ENCODE results near the gene BAIAP2.

Gene BAIAP2

DNA sequence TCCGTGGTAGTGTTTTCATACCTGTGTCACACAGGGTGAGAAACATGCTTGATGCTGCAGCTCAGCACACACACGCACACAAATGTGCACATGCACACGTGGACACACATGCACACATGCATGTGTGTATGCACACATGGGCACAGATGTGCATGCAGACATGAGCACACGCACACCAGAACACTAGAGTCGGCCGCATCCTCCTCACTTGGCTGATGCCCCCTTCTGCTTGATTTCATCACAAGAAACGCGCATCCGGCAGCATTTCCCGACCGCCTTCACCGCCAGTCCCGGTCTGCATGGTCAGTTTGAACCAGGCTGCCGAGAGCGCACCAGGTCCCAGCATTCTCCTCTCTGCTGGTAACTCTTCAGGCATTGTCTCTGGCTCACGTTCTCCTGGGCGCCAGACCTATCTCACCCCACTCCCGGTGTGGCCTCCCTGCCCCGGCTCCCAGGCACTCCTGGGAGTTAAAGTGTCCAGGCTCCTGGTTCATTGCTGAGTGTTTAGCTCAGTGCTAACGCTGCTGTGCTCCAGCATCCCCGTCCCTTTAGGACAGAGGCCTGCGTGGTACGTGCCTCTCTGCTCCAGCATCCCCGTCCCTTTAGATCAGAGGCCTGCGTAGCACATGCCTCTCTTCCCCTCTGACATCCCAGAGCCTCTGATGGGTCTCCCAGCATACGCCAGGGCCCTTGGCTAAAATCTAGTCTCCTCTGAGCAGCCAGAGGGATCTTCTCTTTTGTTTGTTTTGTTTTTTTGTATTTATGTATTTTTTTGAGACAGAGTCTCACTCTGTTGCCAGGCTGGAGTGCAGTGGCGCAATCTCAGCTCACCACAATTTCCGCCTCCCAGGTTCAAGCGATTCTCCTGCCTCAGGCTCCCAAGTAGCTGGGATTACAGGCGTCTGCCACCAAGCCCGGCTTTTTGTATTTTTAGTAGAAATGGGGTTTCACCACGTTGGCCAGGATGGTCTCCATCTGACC lies 16.0 kb downstream of the BAIAP2 start:
- DNase-seq: no peak

- DNase-seq: no peak
These were observed 17.4 kb downstream of the BAIAP2 start for GRCh38 chr17:81052199-81052997.

- peak in 13 of 51 donors; percentile 18 to 60 (median 35) for DNase-seq
These were observed 18.4 kb downstream of the BAIAP2 start for GRCh38 chr17:81053041-81053970.

GRCh38 chr17:81054308-81054707 lies 19.4 kb downstream of the BAIAP2 start:
- no peak for DNase-seq

- DNase-seq: no peak
These were observed 20.0 kb downstream of the BAIAP2 start for GRCh38 chr17:81054881-81055370.

- DNase-seq: no peak
These were observed 21.4 kb downstream of the BAIAP2 start for GRCh38 chr17:81056312-81056711.

DNA sequence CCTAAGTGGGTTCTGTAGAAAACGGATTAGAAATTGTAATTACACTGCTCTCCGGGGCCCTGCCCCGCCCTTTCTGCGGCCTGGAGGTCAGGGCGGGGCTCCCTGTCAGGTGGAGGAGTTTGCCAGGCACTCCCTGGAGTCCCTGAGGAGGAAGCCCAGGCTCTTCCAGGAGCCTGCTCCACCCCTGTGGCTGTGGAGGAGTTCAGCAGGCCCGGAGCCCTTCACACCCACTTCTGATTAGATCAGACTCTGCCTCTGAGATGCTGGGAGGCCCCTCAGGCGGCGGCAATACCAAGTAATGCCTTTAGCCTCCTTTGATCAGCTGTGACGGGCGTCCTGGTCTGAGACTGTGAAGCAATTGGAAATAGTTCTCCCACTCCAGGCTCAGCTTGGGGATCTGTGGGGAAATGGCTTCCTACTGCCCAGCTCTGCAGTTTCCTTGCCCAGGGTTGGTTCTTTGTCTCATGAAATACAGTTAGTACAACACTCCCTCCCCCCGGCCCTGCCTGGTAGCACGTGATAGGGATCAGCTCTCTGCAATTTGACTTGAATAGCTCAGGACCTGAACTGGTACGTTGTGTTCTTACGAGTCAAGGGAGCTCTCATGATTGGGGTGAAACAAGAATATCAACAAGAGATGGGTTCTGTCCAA lies 22.3 kb downstream of the BAIAP2 start:
- peak in 22 of 51 donors; percentile 15 to 81 (median 39) for DNase-seq

DNA sequence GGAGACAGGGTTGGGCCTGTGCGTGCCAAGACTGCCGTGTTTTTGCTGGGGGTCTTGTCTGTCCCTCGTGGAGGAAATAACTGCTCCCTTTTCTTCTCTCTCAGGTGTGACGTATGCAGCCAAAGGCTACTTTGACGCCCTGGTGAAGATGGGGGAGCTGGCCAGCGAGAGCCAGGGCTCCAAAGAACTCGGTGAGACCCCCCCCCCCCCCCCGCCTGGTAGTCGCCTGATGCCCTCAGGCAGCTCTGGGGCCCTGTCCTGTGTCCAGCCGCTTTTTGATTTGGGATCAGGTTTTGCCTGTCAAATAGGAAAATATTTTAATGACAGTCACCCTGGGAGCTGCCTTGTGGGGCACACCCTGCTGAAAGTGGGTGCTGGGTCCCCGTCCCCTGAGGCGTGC lies 22.8 kb downstream of the BAIAP2 start:
- no peak for DNase-seq

GRCh38 chr17:81058263-81058871 lies 23.4 kb downstream of the BAIAP2 start:
- DNase-seq: no peak

DNA sequence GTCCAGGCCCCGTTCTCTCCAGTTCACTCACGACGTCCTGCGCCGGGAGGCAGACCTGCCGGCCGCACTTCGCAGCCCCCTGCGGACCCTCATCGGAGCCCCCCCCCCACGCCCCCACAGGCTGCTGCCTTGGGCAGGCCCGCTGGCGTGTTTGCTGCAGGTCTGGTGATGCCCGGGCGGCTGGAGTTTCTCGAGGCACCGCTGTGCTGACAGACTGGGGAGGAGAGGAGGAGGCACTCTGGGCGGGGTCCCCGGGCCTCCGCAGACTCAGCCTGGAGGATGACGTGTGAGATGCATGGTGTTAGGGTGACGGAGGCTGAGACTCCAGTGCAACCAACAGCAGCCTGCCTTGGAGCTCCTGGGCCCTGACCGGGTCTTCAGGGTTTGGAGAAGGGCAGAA lies 24.1 kb downstream of the BAIAP2 start:
- DNase-seq: peak in 2 of 51 donors; percentile 22 to 25

DNA sequence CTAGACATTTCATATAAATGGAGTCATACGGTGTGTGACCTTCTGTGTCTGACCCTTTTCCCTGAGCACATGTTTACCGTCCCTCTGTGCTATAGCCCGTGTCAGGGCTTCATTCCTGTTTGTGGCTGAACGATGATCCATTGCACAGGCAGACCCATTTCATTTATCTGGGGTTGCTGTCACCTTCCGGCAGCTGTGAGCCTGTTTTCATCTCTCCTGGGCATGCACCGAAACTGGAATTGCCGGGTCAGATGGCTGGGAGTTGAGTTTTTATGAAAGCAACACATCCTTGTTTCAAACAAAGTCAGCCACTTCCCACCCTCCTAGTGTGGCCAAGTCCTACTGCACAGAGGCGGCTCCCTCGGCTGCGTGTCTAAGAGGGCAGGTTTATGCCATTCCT lies 25.5 kb downstream of the BAIAP2 start:
- no peak for DNase-seq

DNA sequence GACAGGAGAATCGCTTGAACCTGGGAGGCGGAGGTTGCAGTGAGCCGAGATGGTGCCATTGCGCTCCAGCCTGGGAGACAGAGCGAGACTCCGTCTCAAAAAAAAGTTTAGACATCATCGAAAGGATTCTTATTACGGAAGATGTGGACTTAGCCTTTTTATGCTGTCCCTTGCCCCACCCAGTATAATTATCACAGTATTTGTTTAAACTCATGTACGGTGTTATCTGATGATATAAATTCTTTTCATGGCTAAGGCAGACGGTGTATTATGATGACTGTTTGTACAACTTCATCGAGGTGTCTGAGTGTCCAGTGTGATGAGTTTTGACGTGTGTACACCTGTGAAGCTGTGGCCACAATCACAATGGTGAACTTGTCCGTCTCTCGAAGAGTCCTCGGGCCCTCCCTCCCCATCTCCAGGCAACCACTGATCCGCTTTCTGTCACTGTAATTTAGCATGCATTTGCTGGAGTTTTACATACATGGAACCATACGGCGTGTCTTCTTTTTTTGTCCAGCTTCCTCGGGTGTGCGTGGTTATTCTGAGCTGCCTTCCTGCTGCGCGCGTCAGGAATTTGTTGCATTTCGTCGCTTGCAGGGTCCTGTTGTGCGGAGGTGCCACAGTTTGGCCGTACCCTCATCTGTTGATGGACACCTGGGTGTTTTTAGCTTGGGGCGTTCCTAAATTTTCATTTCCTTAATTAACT lies 26.2 kb downstream of the BAIAP2 start:
- DNase-seq: no peak

GRCh38 chr17:81062014-81062780 lies 27.2 kb downstream of the BAIAP2 start:
- no peak for DNase-seq

DNA sequence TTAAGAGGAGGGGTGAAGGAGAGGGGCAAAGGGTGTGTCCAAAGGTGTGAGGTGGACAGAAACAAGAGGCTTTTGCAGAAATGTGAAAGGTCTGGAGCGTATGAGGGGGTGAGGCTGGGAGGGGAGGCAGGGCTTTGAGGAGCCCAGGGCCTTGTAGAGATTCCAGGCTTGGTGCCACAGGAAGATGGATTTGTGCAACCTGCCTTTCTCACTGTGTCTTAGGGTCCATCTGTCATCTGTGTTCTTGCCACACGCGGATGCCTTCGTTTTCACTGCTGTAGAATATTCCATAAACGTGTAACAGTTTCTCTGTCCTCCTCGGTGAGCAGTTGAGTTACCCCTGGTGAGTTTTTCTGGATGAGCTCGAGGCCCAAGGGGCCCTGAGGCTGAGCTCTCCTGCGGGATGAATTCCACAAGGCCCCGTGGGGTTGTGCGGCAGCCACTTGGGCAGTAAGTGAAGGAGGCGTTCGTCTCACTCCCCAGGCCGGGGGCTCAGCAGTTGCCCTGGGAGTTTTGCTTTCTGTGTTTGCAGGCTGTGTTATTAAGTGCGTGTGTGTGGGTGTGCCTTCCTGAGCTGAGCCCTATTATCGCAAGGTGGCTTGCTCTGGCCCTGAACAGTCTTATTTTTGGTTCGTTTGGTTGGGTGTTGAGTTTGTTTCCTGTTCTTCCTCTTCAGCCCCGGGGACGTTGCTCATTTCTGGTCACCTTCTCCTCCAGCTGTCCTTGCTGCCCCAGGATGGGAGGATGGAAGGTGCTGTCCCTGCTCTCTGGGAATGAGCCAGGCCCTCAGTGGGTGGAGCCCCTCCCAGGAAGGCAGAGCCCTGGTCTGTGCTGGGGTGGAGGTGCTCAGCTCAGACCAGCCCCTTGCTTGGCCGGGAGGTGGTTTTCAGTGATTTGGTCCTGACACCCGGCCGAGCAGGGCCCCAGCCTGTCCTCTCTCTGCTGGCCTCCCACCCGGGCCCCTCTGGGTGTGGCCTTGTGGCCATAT lies 28.4 kb downstream of the BAIAP2 start:
- peak in 1 of 51 donors; percentile 52 for DNase-seq

DNA sequence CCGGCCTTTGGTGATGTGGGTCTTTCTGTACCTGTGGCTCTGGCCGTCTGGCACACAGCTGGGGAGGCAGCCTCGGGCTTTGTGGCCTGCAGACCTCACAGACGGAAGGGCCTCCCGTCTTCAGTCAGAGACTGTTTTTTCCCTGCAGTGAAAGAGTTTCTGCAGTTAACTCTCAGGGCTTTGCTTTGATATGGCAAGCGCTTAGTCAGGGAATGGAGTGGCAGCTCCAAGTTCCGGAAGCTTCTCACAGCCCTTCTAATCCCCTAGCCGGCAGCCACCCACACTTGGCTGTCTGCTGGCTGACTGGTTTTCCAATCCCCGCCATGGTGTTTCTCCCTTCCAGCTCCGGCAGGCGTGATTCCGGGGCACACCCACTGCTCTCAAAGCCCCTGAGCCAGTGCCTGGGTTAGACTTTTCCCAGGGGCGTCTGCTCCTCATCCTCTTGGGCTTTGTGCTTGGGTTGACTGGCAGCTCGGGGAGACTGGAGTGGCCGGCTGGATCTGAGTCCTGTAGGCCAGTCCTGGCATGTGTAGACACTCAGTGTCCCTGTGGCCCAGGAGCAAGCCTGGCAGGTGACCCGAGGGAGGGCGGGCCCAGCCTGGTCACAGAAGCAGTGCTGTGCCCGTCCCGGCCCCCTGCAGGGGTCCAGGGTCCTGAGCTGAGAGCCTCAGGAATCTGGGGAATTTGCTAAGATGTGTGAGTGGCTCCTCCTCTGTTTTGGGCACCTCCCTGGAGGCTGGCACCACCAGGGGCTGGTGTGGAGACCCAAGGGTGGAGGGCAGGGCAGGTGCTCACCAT lies 29.9 kb downstream of the BAIAP2 start:
- DNase-seq: peak in 7 of 51 donors; percentile 21 to 69 (median 33)

DNA sequence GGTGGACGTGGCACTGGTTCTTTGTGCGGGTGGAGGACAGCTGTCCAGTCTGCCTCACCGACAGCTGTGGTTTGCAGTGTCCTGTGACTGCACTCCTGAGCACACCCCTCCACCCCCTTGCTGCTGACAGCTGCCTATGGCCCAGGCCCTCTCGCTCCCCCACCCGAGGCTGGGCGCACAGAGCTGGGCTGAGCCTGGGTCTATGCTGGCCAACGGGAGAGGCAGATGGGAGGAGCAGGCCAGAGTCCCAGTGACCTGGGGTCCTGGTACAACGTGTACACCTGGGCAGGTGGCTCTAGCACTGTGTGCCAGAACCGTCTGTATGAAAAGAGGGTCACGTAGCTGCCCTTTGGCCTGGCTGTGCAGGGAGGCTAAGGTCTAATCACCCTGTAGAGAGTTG lies 30.5 kb downstream of the BAIAP2 start:
- no peak for DNase-seq
